Omental fat pad (tissue), 4 donors: ENCODE data around the gene KXD1. TPM values are rescaled to one million over a fixed set of nuclear protein-coding genes. Genes with fewer than 3 reads are reported as not detected.
"Not testable (repeated sequence)": the region's sequence is repeated elsewhere in the genome, so short reads cannot be mapped to it uniquely, and the experiment has no call there.

Experiments used
- ATAC-seq: fragments of 150-250 bp; one replicate; pipeline ENCODE4 v1.9.1; 2016; ENCODE audit warnings: mild to moderate bottlenecking, moderate library complexity; ENCODE audit not compliant: low FRiP score
- DNase-seq: peaks from one replicate; pipeline ENCODE4 v3.0.0-alpha.2; 2019; ENCODE audit warnings: low spot score
- CTCF ChIP-seq, 3 donors: fragments of 450-650 bp; IDR thresholded peaks; one replicate each; pipeline ENCODE4 v1.5.1; 2016 to 2017; ENCODE audit warnings: antibody characterized with exemption in 3 of 3, mild to moderate bottlenecking in 3 of 3, moderate library complexity in 2 of 3
- total RNA-seq, 4 donors: library from RNA; depleted of rRNA; stranded (reverse); fragments of >200 nt; gene quantifications; one replicate each; pipeline ENCODE4 v1.1.0, GENCODE V29; 2016

The KXD1 gene
- total RNA-seq, 4 donors from 2014 or later = 96.9 to 140 (median 102) TPM

- ATAC-seq (no peak), DNase-seq (no peak)
- no peak for TF ChIP-seq CTCF (IDR thresholded peaks at IDR 0.05)
These were observed 20.2 kb upstream of the KXD1 start for GRCh38 chr19:18537431-18537830.

GRCh38 chr19:18538115-18538514, 19.6 kb upstream of the KXD1 start:
- no peak for TF ChIP-seq CTCF (IDR thresholded peaks at IDR 0.05)
- ATAC-seq (no peak), DNase-seq (no peak)

- ATAC-seq = no peak
- TF ChIP-seq CTCF (IDR thresholded peaks at IDR 0.05) = no peak
- DNase-seq = no peak
These were observed 18.3 kb upstream of the KXD1 start for GRCh38 chr19:18539372-18539771.

- ATAC-seq = not testable (repeated sequence)
These were observed 17.5 kb upstream of the KXD1 start for GRCh38 chr19:18540200-18540599.

GRCh38 chr19:18541258-18541991, 16.2 kb upstream of the KXD1 start:
- no peak for TF ChIP-seq CTCF (IDR thresholded peaks at IDR 0.05)
- no peak for ATAC-seq
- no peak for DNase-seq

More at GRCh38 chr19:18540200-18540599, 17.5 kb upstream of the KXD1 start:
- not testable (repeated sequence) for DNase-seq

- ATAC-seq (no peak), DNase-seq (no peak)
- TF ChIP-seq CTCF (IDR thresholded peaks at IDR 0.05) = no peak
These were observed 15.4 kb upstream of the KXD1 start for GRCh38 chr19:18541992-18542940.

- peak; percentile 65 for DNase-seq
These were observed 14.5 kb upstream of the KXD1 start, which contains the start of gene FKBP8 for GRCh38 chr19:18542941-18543813. Gene FKBP8 (minus strand): TSS chr19:18543573. CDS start chr19:18541970, 1,603 bp downstream.

More at GRCh38 chr19:18542941-18543813, 14.5 kb upstream of the KXD1 start, which contains the start of gene FKBP8:
- no peak for TF ChIP-seq CTCF (IDR thresholded peaks at IDR 0.05)
- peak; percentile 97 for ATAC-seq
